HepG2 (cell line): ENCODE results near the gene TBC1D19. TPM values are rescaled to one million over a fixed set of nuclear protein-coding genes. Genes with fewer than 3 reads are reported as not detected.

Source experiments
- ATAC-seq: fragments of 200-7000 bp; cut with Tn5 transposase; 3 replicates; pipeline ENCODE4 v1.9.1; 2020; ENCODE audit warnings: mild to moderate bottlenecking, moderate library complexity
- BruUV-seq: library from RNA; stranded (reverse); fragments of 400-500 nt; replicated peaks from 2 replicates; lab custom pipeline; 2021; lab: Mats Ljungman, UMichigan
- CTCF ChIA-PET: fragments of 300-600 bp; formaldehyde crosslinking; extraction: SDS; loops from one replicate; lab custom pipeline; 2021; ENCODE audit warnings: low total read pairs, inconsistent platforms, low intra/inter-chr PET ratio; lab: Yijun Ruan, JAX
- POLR2A ChIA-PET: fragments of 350-600 bp; sonication (Branson Sonifier 250); formaldehyde crosslinking; loops from one replicate; lab custom pipeline; 2020; ENCODE audit warnings: antibody characterized with exemption, inconsistent platforms; lab: Yijun Ruan, JAX
- DNase-seq: peaks from one replicate; pipeline ENCODE4 v3.0.0-alpha.2; 2015; ENCODE audit warnings: low spot score
- FAIRE-seq: peaks from 3 replicates; lab custom pipeline; 2011; peaks lifted over from hg19 to GRCh38; lab: Jason Lieb, UNC
- H2AFZ ChIP-seq: one replicate; pipeline ENCODE4 v1.6.1; 2011; ENCODE audit warnings: low read length, inconsistent platforms
- H3K27ac ChIP-seq: fragments of 300-600 bp; 3 replicates; pipeline ENCODE4 v1.8.0; 2011; ENCODE audit warnings: mixed run types, mild to moderate bottlenecking, mixed read lengths, low read length, inconsistent platforms; ENCODE audit not compliant: insufficient read depth; ENCODE audit errors: extremely low read length
- H3K27me3 ChIP-seq, 2 experiments: fragments of 200-600 bp in 1 of 2; 2 replicates in 1 of 2; 3 replicates in 1 of 2; pipeline versions ENCODE4 v1.6.0 to v1.8.0; 2011; ENCODE audit warnings: low read length in 2 of 2, mild to moderate bottlenecking in 2 of 2, moderate library complexity in 2 of 2, inconsistent platforms in 1 of 2; ENCODE audit not compliant: insufficient read depth in 2 of 2, control insufficient read depth in 1 of 2
- H3K36me3 ChIP-seq, 2 experiments: fragments of 200-600 bp in 1 of 2; replicated peaks in 1 of 2; 2 replicates in 1 of 2; 3 replicates in 1 of 2; pipeline versions ENCODE4 v1.5.1 to v1.8.0; 2011; ENCODE audit warnings: low read length in 2 of 2, inconsistent platforms in 1 of 2; ENCODE audit not compliant: insufficient read depth in 2 of 2, control insufficient read depth in 1 of 2
- H3K4me1 ChIP-seq: 2 replicates; pipeline ENCODE4 v1.5.1; 2012; ENCODE audit warnings: low read length, inconsistent platforms; ENCODE audit not compliant: insufficient read depth
- H3K4me2 ChIP-seq: 2 replicates; pipeline ENCODE4 v1.6.0; 2011; ENCODE audit warnings: low read depth, low read length, inconsistent platforms
- H3K4me3 ChIP-seq, 3 experiments: fragments of 200-600 bp in 1 of 3; sonication (generic), shearing (Covaris generic) in 1 of 3; replicated peaks in 1 of 3; 2 replicates each; pipeline ENCODE4 v1.5.1; 2011 to 2016; ENCODE audit warnings: low read length in 3 of 3, inconsistent platforms in 2 of 3, low read depth in 2 of 3, mild to moderate bottlenecking in 2 of 3, control low read depth in 1 of 3, mixed read lengths in 1 of 3; ENCODE audit not compliant: insufficient read depth in 1 of 3
- H3K79me2 ChIP-seq: one replicate; pipeline ENCODE4 v1.6.1; 2011; ENCODE audit warnings: low read length, inconsistent platforms; ENCODE audit not compliant: insufficient read depth
- H3K9ac ChIP-seq: 2 replicates; pipeline ENCODE4 v1.6.0; 2011; ENCODE audit warnings: mild to moderate bottlenecking, low read depth, low read length, inconsistent platforms; ENCODE audit not compliant: insufficient read depth
- H3K9me3 ChIP-seq: 2 replicates; pipeline ENCODE4 v1.5.1; 2012; ENCODE audit warnings: mild to moderate bottlenecking, low read length
- H4K20me1 ChIP-seq: 2 replicates; pipeline ENCODE4 v1.6.0; 2011; ENCODE audit warnings: inconsistent platforms, mild to moderate bottlenecking, low read length, moderate library complexity; ENCODE audit not compliant: insufficient read depth
- GATAD1 ChIP-seq: IDR thresholded peaks from 2 replicates; pipeline ENCODE4 v1.6.1; 2016; ENCODE audit warnings: missing genetic modification reagents, missing compliant biosample characterization
- GFI1 ChIP-seq: sonication (generic); formaldehyde crosslinking; IDR thresholded peaks from 2 replicates; pipeline ENCODE4 v1.5.0; 2020; ENCODE audit warnings: missing genetic modification reagents, mild to moderate bottlenecking, borderline replicate concordance
- HCFC1 ChIP-seq: fragments of 150-350 bp; IDR thresholded peaks from 2 replicates; pipeline ENCODE4 v1.6.1; 2014; ENCODE audit warnings: low read depth, low read length
- KAT8 ChIP-seq: IDR thresholded peaks from 2 replicates; pipeline ENCODE4 v1.6.1; 2016; ENCODE audit warnings: missing genetic modification reagents, missing compliant biosample characterization
- PAWR ChIP-seq: sonication (generic); formaldehyde crosslinking; IDR thresholded peaks from 2 replicates; pipeline ENCODE4 v1.4.0; 2020; ENCODE audit warnings: missing genetic modification reagents, mild to moderate bottlenecking, borderline replicate concordance
- SYNCRIP ChIP-seq: fragments of 200-400 bp; formaldehyde crosslinking; IDR thresholded peaks from 2 replicates; pipeline ENCODE4 v1.6.1; 2018; ENCODE audit warnings: mild to moderate bottlenecking, low read depth, low read length; ENCODE audit not compliant: insufficient read depth
- ZNF138 ChIP-seq: sonication (generic); formaldehyde crosslinking; IDR thresholded peaks from 2 replicates; pipeline ENCODE4 v1.5.0; 2020; ENCODE audit warnings: mild to moderate bottlenecking, low read depth, missing genetic modification reagents
- ZNF589 ChIP-seq: sonication (generic); formaldehyde crosslinking; conservative IDR thresholded peaks from 2 replicates; pipeline ENCODE4 v1.8.0; 2022; ENCODE audit warnings: mild to moderate bottlenecking, moderate library complexity, missing genetic modification reagents
- ZNF737 ChIP-seq: sonication (generic); formaldehyde crosslinking; IDR thresholded peaks from 2 replicates; pipeline ENCODE4 v1.5.0; 2020; ENCODE audit warnings: missing genetic modification reagents, mild to moderate bottlenecking, borderline replicate concordance
- WGBS: methylation state at CpG from one replicate; pipeline ENCODE4 v1.1.6; 2017; ENCODE audit warnings: low lambda C conversion rate; 5-methylcytosine and 5-hydroxymethylcytosine counted together
- in situ Hi-C: cut with HindIII; loops from 2 replicates; pipeline ENCODE4 v1.10.0; 2017; ENCODE audit warnings: low pct_unique_long_range_greater_than_20kb; ENCODE audit not compliant: extremely low pct_ligation_motif_present
- intact Hi-C: fragments of 100-400 bp; cut with micrococcal nuclease; formaldehyde crosslinking; loops from one replicate; pipeline ENCODE4 v1.10.0; 2022; ENCODE audit not compliant: unreplicated experiment
- polyA plus RNA-seq, 8 experiments: library from polyadenylated mRNA; depleted of rRNA in 3 of 8; stranded (reverse) in 7 of 8; unstranded in 1 of 8; fragments of >200 nt; fragmentation: Illumina TruSeq in 4 of 8; extraction: Trizol in 4 of 8; gene quantifications; 2 replicates each; pipeline versions ENCODE4 v1.2.1 to v1.2.3, GENCODE V29; 2011 to 2016; ENCODE audit warnings: low read depth in 4 of 8, missing spikeins in 1 of 8, mixed read lengths in 1 of 8; ENCODE audit not compliant: insufficient read depth in 1 of 8
- total RNA-seq, 5 experiments: library from RNA; depleted of rRNA; stranded (reverse); fragments of >200 nt; fragmentation: Illumina TruSeq; extraction: Trizol; gene quantifications; 2 replicates each; pipeline ENCODE4 v1.2.3, GENCODE V29; 2016; ENCODE audit warnings: low read depth in 1 of 5
- TF ChIP-seq, protein P1 (sequence below): sonication (generic); formaldehyde crosslinking; IDR thresholded peaks from 2 replicates; pipeline ENCODE4 v1.4.0; 2020; ENCODE audit warnings: missing genetic modification reagents
- TF ChIP-seq, protein P2 (sequence below): sonication (generic); formaldehyde crosslinking; conservative IDR thresholded peaks from 2 replicates; pipeline ENCODE4 v1.8.1; 2023; ENCODE audit warnings: missing genetic modification reagents
- TF ChIP-seq, protein P3 (sequence below): sonication (generic); formaldehyde crosslinking; IDR thresholded peaks from 2 replicates; pipeline ENCODE4 v1.5.0; 2020; ENCODE audit warnings: mild to moderate bottlenecking, low read depth, missing genetic modification reagents, borderline replicate concordance
- TF ChIP-seq, protein P4 (sequence below): sonication (generic); formaldehyde crosslinking; IDR thresholded peaks from 2 replicates; pipeline ENCODE4 v1.4.0; 2020; ENCODE audit warnings: missing genetic modification reagents
- TF ChIP-seq, protein P5 (sequence below): sonication (generic); IDR thresholded peaks from 2 replicates; pipeline ENCODE4 v1.6.1; 2016; ENCODE audit warnings: low read depth, borderline replicate concordance

TBC1D19 gene
- total and polyA plus RNA-seq, 2 of the 13 experiments (the other 11 are each of a cell fraction or from before 2014, with no cell fraction given) = 1.6 to 3.5 TPM

GRCh38 chr4:26568446-26568994 lies 15.4 kb upstream of the TBC1D19 start:
- no peak overlapping the region for H3K9ac ChIP-seq
- in situ Hi-C loops = no loop called here

GRCh38 chr4:26570596-26570995 lies 13.3 kb upstream of the TBC1D19 start:
- BruUV-seq = no TSS peak
- intact Hi-C loops = no loop called here
- Histone ChIP-seq H3K27ac (no peak overlapping the region), H3K9me3 (no peaks in the 10 kb centered on the region), H3K4me2 (no peak overlapping the region), H4K20me1 (no peaks in the 10 kb centered on the region), H3K4me1 (no peaks in the 10 kb centered on the region), H3K79me2 (no peaks in the 10 kb centered on the region), H3K4me3 (no peak overlapping the region), H3K36me3 (no peaks in the 10 kb centered on the region), H2AFZ (no peak overlapping the region), H3K9ac (no peak overlapping the region), H3K27me3 (no peaks in the 10 kb centered on the region; a peak in 1 of 5 replicates)
- DNase-seq (no peak), FAIRE-seq (no peak), ATAC-seq (no peak)
- ChIA-PET POLR2A (no interaction called here), CTCF (no interaction called here)
- in situ Hi-C loops = no loop called here
- WGBS = 12% methylated on average over 3 of the region's 3 CpGs
- TF ChIP-seq GATAD1 (CRISPR knock-in tag) = no peak
- no peak for TF ChIP-seq KAT8 (CRISPR knock-in tag)
- no peak for TF ChIP-seq SYNCRIP
- TF ChIP-seq HCFC1 = no peak
- no peak for TF ChIP-seq ZNF589 (CRISPR knock-in tag)
- TF ChIP-seq, protein P1, sequence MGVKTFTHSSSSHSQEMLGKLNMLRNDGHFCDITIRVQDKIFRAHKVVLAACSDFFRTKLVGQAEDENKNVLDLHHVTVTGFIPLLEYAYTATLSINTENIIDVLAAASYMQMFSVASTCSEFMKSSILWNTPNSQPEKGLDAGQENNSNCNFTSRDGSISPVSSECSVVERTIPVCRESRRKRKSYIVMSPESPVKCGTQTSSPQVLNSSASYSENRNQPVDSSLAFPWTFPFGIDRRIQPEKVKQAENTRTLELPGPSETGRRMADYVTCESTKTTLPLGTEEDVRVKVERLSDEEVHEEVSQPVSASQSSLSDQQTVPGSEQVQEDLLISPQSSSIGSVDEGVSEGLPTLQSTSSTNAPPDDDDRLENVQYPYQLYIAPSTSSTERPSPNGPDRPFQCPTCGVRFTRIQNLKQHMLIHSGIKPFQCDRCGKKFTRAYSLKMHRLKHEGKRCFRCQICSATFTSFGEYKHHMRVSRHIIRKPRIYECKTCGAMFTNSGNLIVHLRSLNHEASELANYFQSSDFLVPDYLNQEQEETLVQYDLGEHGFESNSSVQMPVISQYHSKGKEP (CRISPR knock-in tag) = no peak
- TF ChIP-seq GFI1 (CRISPR knock-in tag) = no peak
- TF ChIP-seq, protein P2, sequence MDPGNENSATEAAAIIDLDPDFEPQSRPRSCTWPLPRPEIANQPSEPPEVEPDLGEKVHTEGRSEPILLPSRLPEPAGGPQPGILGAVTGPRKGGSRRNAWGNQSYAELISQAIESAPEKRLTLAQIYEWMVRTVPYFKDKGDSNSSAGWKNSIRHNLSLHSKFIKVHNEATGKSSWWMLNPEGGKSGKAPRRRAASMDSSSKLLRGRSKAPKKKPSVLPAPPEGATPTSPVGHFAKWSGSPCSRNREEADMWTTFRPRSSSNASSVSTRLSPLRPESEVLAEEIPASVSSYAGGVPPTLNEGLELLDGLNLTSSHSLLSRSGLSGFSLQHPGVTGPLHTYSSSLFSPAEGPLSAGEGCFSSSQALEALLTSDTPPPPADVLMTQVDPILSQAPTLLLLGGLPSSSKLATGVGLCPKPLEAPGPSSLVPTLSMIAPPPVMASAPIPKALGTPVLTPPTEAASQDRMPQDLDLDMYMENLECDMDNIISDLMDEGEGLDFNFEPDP (CRISPR knock-in tag) = no peak
- TF ChIP-seq, protein P3, sequence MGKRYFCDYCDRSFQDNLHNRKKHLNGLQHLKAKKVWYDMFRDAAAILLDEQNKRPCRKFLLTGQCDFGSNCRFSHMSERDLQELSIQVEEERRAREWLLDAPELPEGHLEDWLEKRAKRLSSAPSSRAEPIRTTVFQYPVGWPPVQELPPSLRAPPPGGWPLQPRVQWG (CRISPR knock-in tag) = no peak
- TF ChIP-seq PAWR (CRISPR knock-in tag) = no peak
- TF ChIP-seq, protein P4, sequence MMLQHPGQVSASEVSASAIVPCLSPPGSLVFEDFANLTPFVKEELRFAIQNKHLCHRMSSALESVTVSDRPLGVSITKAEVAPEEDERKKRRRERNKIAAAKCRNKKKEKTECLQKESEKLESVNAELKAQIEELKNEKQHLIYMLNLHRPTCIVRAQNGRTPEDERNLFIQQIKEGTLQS (CRISPR knock-in tag) = no peak
- no peak for TF ChIP-seq ZNF737 (CRISPR knock-in tag)
- TF ChIP-seq ZNF138 (CRISPR knock-in tag) = no peak

More at GRCh38 chr4:26568446-26568994, 15.4 kb upstream of the TBC1D19 start:
- no peaks in the 10 kb centered on the region for H3K4me1 ChIP-seq
- ChIA-PET CTCF (no interaction called here), POLR2A (no interaction called here)
- no TSS peak for BruUV-seq
- H3K27ac ChIP-seq = no peak overlapping the region
- no peak overlapping the region for H3K4me2 ChIP-seq
- H4K20me1 ChIP-seq = no peaks in the 10 kb centered on the region
- intact Hi-C loops = no loop called here
- no peaks in the 10 kb centered on the region for H3K9me3 ChIP-seq
- TF ChIP-seq, protein P5, sequence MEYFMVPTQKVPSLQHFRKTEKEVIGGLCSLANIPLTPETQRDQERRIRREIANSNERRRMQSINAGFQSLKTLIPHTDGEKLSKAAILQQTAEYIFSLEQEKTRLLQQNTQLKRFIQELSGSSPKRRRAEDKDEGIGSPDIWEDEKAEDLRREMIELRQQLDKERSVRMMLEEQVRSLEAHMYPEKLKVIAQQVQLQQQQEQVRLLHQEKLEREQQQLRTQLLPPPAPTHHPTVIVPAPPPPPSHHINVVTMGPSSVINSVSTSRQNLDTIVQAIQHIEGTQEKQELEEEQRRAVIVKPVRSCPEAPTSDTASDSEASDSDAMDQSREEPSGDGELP = no peak
- no peaks in the 10 kb centered on the region for H3K79me2 ChIP-seq
- no peak overlapping the region for H3K4me3 ChIP-seq
- no peaks in the 10 kb centered on the region for H3K36me3 ChIP-seq
- FAIRE-seq (no peak), DNase-seq (no peak), ATAC-seq (no peak)
- H2AFZ ChIP-seq = no peak overlapping the region
- 14% methylated on average over 3 of the region's 3 CpGs for WGBS
- H3K27me3 ChIP-seq = no peaks in the 10 kb centered on the region; a peak in 1 of 5 replicates
